NCI-H226 (cell line): ENCODE results near the gene CUL1.
A peak's percentile ranks its signal among the peaks of the same experiment; 100 is the strongest.

Source experiments
- DNase-seq: peaks from one replicate; pipeline ENCODE4 v3.0.0-alpha.2; 2015

CUL1 gene

DNA sequence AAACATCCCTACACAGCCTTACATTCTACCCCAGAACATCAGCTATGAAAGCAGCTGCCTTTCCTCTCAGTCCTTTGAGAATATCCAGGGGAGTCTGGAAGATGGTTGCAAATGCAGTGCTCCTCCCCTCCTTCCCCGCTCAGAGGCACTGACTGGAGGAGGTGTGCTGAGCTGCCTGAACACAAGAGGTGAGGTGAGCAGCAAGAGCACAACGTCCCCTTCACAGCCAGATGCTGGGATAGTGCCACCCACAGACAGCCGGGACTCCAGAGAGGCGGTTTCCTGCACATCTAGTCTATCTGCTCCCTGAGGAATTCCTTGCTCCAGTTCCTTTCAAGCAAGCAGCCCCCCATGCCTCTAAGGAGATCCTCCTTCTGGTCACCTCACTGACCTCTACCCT, 111.2 kb downstream of the CUL1 start:
- no peak for DNase-seq

GRCh38 chr7:148811892-148812291, 113.2 kb downstream of the CUL1 start:
- no peak for DNase-seq

DNA sequence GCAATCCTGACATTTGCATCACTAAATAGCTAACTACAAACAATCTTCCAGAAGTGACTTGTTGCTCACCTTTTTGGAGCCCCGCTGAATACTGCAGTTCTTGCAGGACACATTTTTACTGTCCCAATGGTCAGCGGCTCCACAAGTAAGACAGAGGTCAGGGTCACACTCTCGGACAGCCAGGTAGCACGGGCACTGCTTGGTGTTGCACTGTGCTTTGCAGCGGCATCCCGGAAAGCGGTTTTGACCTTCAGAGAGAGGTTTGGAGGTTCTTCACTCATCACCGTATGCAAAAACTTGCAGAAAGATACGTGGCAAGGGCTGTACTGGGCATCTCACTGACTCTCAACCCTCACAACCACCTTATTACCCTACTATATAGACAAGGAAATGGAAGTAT, 115.2 kb downstream of the CUL1 start:
- no peak for DNase-seq

DNA sequence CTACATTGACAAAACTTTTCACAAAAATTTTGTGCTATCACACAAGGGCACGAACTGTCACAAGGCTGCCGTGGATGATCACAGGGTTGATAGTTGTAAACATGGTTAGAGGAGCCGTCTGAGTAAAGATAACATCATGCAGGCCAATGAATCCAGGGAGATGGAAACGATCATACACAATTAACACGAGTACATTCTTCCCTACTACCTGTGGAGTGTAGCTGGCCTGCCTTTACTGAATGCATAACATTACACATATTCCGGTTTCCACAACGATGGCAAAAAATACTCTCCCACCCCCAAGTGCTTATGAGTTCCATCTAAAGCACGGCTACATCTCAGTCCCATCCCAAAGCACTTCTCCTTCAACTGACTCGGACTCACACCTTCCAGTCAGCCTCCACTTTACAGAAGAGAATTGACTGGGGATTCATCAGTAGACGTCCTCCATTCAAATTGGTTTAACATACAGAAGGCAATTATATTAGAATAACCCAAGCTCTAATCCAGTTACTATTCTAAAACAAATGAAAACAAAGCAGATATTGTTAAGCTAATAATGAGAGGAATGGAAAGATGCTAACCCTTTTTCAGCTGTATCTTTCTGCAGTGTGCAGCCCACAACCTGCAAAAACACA, 116.3 kb downstream of the CUL1 start:
- DNase-seq = no peak

DNA sequence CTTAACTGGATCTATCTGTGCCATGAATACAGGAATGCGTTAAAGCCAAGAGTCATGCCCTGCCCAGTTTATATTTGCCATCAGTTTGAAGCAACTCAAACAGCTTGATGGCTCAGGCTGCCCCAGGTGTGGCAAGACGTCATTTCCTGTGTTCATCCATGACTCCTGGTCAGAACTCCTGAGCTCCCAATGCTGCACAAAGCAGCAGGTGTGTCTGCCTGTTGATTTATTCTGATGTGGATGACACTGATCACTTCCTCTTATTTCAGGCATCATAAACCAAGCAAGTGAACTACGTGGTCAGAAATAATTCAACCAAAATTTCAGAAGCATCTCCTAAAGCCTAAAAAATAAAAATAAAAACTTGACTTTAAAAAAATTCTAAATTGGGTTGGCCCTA, 116.9 kb downstream of the CUL1 start:
- no peak for DNase-seq

DNA sequence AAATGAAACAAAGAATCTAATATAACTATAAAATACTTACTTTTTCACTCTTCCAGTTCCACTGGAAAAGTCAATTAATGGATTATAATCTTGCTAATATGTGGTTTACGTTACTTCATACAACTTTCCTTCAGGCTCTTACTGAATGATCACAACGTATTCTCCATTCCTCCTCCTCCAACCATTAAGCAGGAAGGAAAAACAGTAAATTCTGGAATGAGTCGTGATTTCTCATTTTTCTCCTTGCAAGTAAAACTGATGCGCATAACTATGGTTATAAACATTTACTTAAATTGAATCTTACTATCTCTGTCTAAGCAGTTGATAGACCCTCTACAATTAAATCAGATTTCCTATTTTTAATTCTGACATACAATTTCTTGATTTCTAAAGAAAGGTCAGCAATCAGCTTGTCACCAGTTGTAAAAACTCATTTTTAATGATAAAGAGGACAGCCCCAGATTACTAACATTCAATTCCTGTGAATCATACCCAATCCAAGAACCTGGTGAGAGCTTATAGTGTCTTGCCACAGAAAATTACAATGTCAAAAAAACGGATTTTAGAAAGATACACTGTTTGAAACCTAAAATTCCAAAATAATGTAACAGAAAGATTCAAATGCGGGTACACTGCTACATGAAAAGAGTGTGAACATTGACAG, 121.1 kb downstream of the CUL1 start:
- DNase-seq = peak; percentile 20

DNA sequence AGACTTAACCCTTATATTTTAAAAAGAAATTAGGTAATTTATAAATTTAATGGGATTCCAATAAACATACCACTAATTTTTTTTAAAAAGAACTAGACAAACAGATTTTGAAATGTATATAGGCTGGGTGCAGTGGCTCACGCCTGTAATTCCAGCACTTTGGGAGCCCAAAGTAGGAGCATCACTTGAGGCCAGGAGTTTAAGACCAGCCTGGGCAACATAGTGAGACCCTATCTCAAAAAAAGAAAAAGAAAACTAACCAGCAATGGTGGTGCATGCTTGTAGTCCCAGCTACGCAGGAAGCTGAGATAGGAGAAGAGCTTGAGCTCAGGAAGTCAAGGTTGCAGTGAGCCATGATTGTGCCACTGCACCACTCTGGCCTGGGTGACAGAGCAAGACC, 122.7 kb downstream of the CUL1 start:
- DNase-seq = no peak

GRCh38 chr7:148824864-148825263, 126.2 kb downstream of the CUL1 start:
- no peak for DNase-seq

- no peak for DNase-seq
These were observed 126.6 kb downstream of the CUL1 start for GRCh38 chr7:148825338-148825737.

- no peak for DNase-seq
These were observed 130.3 kb downstream of the CUL1 start for GRCh38 chr7:148828965-148829364.

DNA sequence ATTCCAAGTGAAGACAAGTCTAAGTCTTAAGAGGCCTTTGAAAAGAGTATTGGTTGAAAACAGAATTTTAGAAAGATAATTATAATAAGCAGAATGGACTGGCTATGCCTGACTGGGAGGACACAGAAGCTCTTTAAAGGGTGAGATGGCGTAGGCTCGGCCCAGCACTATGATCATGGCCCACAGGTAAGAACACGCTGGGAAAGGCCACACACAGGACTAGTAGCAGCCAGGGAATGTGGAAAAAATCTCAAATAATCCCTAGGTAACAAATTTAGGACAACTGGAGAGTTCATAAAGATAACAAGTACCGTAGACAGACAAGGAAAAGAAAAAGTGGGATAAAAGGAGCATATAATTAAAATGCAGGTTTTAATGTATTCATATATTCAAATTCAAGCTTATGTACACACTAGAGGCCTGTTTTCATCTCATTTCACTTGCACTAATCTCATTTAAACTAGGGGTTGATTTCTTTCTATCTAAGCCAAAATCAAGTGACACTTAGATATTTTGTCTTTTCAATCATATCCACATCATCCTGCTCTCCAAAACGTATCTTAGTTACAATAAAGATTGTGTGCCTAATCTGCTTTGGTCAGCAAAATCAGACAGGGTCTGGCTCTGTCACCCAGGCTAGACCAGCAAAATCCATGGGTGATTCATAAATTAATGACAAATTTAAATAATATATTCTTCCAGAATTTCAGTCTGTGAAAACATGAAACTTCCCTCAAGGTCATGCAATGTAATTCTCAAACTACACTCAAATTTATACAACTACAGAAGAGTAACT, 132.4 kb downstream of the CUL1 start:
- no peak for DNase-seq

GRCh38 chr7:148831782-148832181, 133.1 kb downstream of the CUL1 start:
- no peak for DNase-seq

GRCh38 chr7:148834605-148835004, 135.9 kb downstream of the CUL1 start:
- no peak for DNase-seq

GRCh38 chr7:148835854-148836253, 137.2 kb downstream of the CUL1 start:
- DNase-seq = no peak

DNA sequence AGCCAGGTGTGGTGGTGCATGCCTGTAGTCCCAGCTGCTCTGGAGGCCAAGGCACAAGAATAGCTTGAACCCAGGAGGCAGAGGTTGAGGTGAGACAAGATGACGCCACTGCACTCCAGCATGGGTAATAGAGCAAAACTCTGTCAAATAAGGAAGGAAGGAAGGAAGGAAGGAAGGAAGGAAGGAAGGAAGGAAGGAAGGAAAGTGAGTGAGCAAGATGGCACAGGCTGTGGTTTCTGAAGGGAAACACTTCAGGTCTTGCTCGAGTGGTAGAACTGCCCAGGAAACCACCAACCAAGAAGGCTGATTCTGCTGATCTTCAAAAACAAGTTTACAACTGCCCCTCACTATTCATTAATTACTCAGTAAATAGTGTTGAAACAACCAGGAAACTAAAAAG, 140.2 kb downstream of the CUL1 start:
- no peak for DNase-seq

DNA sequence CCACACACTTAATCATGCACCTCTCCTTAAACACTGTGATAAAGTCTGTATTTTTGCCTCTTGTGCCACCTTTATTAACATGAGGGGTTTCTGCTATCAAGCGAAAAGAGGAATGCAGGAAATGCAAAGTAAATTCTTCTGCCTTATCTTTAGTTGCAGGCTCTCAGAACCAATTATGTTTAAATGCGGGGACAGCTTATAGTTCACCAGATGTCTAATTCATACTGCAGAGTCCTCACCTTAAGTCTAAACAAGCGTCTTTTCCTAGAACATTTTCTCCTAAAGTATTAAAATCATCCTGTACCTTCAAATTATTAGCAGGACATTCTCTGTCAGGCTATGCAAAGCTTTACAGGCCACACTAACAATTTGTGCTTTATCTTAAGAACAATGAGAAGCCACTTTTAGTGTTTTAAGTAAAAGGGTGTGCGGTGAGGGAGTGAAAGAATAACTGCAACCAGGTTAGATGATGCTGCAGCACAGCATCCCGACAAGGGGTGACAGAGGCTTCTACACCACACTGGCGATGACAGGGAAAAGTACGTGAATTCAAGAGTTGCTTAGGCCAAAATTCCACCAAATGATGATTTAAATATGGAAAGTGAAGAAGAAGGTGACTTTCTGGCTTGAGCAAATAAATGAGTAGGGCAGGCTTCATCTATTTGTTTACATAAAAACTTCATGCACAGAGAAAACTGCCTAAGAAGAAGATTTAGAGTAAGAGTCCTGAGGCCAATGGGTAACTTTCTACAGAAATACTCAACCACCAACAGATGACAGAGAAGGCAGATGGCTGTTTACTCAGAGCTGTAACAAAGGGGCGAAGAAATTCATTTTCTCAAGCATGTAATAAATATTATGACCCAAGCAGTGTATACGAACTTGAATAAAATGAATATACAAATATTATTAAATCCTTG, 149.4 kb downstream of the CUL1 start:
- no peak for DNase-seq

DNA sequence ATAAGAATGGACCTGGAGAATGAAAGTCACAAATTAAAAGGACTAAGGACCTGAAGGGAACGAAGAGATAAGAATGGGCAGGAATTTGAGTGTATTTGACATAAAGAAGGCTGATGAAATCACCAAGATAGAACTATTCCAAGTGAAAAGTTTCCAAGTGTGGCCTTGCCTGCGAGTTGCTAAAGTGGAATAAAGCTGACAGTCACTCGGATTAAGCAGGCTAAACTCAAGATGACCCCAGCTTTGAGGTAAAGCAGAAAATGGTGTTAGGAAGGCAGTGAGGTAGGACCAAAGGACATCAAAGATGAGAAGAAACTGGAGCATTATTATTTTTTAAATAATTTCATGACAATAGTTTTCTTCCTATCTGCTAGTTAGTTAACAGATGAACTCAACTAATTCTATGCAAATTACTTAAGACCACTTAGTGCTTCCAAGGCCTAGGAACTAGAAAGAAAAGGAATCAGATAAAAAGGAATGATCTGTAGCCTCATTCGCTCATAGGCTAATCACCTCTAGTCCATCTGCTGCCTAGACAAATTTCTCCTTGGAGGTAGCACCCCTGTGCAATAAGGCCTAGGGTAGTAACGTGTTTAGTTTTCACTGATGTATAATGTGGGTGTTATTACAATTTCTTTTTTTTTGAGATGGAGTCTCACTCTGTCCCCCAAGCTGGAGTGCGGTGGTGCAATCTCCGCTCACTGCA, 150.8 kb downstream of the CUL1 start:
- DNase-seq = no peak

- DNase-seq = no peak
These were observed 151.9 kb downstream of the CUL1 start for GRCh38 chr7:148850564-148850963.
